WERI-Rb-1 (cell line): Measurements from ENCODE around the gene SCAI.

Experiments used
- DNase-seq: peaks from one replicate; pipeline ENCODE4 v3.0.0-alpha.2; 2020
- H3K27ac ChIP-seq: fragments of 250-450 bp; sonication (Bioruptor Pico); 2 replicates; pipeline ENCODE4 v1.5.1; 2020; ENCODE audit warnings: mild to moderate bottlenecking, moderate library complexity
- H3K27me3 ChIP-seq: fragments of 250-450 bp; sonication (Bioruptor Pico); 2 replicates; pipeline ENCODE4 v1.5.1; 2021; ENCODE audit warnings: mild to moderate bottlenecking, low read depth, moderate library complexity; ENCODE audit not compliant: insufficient read depth, severe bottlenecking
- H3K36me3 ChIP-seq: fragments of 250-450 bp; sonication (Bioruptor Pico); 2 replicates; pipeline ENCODE4 v1.5.1; 2020; ENCODE audit warnings: mild to moderate bottlenecking, moderate library complexity
- H3K4me3 ChIP-seq: 2 replicates; pipeline ENCODE4 v1.5.1; 2011; ENCODE audit warnings: low read depth, mild to moderate bottlenecking, control low read depth, low read length
- H3K9me3 ChIP-seq: fragments of 250-450 bp; sonication (Bioruptor Pico); 2 replicates; pipeline ENCODE4 v1.5.1; 2021; ENCODE audit warnings: mild to moderate bottlenecking, moderate library complexity; ENCODE audit not compliant: severe bottlenecking
- TF ChIP-seq, protein P1 (sequence below): IDR thresholded peaks from 2 replicates; pipeline ENCODE4 v1.5.1; 2011; ENCODE audit warnings: low read depth, mild to moderate bottlenecking, control low read depth, inconsistent platforms, low read length

SCAI gene

DNA sequence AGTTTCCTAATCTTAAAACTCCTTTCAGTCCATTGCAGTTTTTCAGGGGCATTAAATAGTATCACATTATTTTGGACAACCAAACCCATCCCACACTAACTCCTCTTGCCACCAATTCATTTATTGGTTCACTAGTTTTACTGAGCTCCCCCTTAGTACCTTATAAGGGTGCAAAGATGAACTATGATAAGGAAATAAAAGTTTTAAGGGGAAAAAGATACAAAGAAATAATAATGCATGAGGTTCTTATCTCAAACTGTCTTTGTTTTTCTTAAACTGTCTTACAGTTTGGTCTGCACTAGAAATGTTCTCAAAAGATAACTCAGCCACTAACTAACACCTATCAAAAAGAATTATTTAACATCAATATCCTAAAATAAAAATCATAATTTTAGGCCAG, 8.4 kb downstream of the SCAI start:
- no peak overlapping the region for H3K27ac ChIP-seq
- no peaks in the 10 kb centered on the region for H3K27me3 ChIP-seq
- TF ChIP-seq, protein P1, sequence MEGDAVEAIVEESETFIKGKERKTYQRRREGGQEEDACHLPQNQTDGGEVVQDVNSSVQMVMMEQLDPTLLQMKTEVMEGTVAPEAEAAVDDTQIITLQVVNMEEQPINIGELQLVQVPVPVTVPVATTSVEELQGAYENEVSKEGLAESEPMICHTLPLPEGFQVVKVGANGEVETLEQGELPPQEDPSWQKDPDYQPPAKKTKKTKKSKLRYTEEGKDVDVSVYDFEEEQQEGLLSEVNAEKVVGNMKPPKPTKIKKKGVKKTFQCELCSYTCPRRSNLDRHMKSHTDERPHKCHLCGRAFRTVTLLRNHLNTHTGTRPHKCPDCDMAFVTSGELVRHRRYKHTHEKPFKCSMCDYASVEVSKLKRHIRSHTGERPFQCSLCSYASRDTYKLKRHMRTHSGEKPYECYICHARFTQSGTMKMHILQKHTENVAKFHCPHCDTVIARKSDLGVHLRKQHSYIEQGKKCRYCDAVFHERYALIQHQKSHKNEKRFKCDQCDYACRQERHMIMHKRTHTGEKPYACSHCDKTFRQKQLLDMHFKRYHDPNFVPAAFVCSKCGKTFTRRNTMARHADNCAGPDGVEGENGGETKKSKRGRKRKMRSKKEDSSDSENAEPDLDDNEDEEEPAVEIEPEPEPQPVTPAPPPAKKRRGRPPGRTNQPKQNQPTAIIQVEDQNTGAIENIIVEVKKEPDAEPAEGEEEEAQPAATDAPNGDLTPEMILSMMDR, result no peak
- H3K9me3 ChIP-seq, result no peaks in the 10 kb centered on the region
- no peak overlapping the region for H3K4me3 ChIP-seq
- no peak for DNase-seq
- H3K36me3 ChIP-seq, result peaks cover 10% of the 10 kb centered on the region

DNA sequence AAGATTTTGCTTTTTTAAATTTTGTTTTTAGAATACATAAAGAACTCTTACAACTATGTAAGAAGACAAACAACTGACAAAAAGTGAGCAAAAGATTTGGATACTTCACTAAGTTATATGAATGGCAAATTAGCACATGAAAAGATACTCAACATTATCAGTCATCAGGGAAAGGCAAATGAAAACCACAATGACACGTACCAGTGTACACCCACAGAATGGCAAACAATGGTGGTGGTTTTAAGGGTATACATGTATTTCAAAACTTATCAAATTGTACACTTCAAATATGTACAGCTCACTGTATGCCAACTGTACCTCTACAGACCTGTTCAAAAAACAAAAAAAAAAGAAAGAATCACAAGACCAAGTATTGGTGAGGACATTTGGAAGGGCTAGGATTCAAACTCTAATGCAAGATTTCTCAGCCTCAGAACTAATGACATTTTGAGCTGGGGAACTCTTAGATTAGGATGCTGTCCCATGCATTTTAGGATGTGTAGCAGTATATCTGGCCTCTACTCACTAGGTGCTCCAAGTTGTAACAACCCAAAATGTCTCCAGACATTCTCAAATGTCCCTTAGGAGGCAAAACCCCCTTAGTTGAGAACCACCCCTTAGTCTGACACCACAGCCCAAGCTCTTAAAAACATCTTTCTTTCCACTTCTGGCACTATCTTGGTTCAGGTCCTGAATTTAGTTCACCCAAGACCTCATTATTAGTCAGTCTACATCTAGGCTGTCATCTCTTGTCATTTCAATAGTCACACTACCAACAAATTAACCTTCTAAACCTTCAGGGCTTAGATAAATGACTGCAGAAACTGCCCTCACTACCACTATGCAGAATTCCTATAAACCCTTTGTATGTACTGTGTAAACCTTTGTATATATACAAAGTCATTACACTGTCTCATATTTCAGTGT, 9.7 kb downstream of the SCAI start:
- no peaks in the 10 kb centered on the region for H3K27me3 ChIP-seq
- TF ChIP-seq, protein P1, result no peak
- DNase-seq, result no peak

DNA sequence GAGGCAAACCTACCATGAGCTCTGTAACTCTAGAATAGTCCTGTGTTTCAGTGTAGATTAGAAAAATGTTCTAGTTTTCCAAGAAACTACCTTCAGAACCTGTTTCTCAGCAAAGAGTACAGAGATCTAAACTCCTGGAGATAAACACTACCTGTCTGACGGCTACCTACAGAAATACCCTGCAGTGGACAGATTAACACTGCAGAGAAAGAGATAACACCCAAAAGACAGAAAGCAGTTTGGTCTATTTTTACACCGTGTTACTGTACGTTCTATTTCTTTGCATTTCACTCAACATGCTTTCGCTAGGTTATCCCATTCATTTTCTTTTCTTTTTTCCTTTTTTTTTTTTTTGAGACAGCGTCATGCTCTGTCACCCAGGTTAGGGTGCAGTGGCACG, 11.6 kb downstream of the SCAI start:
- no peak for DNase-seq
- Histone ChIP-seq H3K27ac (no peak overlapping the region), H3K27me3 (no peaks in the 10 kb centered on the region), H3K4me3 (no peak overlapping the region), H3K9me3 (no peaks in the 10 kb centered on the region), H3K36me3 (peaks cover 3% of the 10 kb centered on the region)
- TF ChIP-seq, protein P1, result no peak

More for the DNA sequence above, 9.7 kb downstream of the SCAI start:
- Histone ChIP-seq H3K9me3 (no peaks in the 10 kb centered on the region), H3K4me3 (no peak overlapping the region), H3K27ac (no peak overlapping the region), H3K36me3 (peaks cover 2% of the 10 kb centered on the region)

DNA sequence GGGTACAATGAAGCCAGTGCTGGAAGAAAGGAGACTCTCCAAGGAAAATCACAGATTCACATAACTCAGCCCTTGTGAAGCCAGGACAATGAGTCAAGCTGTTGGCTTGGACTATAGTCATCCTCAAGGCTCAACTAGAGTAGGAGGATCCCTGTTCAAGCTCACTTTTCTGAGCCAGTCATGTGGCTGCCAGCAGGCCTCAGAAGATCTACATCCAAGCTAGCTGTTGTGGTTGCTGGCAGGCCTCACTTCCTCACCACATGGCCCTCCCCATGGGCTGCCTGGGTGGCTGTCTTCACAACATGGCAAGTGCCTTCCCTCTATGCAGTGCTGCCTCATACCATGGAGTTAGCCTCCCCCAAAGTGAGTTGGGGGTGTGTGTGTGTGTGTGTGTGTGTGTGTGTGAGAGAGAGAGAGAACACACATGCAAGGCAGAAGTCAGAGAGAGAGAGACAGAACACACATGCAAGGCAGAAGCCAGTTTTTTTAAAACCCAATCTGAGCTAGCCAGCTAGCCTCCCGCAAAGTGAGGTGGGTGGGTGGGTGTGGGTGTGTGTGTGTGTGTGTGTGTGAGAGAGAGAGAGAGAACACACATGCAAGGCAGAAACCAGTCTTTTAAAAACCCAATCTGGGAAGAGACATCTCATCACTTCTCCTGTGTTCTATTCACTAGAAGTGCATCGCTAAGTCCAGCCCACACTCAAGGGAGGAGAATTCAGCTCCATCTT, 17.1 kb downstream of the SCAI start:
- Histone ChIP-seq H3K27ac (no peak overlapping the region), H3K27me3 (no peaks in the 10 kb centered on the region), H3K4me3 (no peak overlapping the region), H3K9me3 (no peaks in the 10 kb centered on the region), H3K36me3 (peaks cover 3% of the 10 kb centered on the region)
- DNase-seq, result no peak
- TF ChIP-seq, protein P1, result no peak

DNA sequence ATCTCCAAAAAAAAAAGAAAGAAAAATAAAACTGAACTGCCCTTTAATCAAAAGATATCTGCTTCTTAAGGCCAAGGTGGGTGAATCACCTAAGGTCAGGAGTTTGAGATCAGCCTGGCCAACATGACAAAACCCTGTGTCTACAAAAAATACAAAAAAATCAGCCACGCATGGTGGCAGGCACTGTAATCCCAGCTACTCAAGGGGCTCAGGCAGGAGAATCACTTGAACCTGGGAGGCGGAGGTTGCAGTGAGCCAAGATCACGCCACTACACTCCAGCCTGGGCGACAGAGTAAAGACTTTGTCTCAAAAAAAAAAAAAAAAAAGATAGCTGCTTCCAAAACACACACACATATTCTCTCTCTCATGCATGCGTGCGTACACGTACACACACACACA, 17.8 kb downstream of the SCAI start:
- Histone ChIP-seq H3K36me3 (peaks cover 3% of the 10 kb centered on the region), H3K4me3 (no peak overlapping the region), H3K9me3 (no peaks in the 10 kb centered on the region), H3K27ac (no peak overlapping the region), H3K27me3 (no peaks in the 10 kb centered on the region)
- no peak for DNase-seq
- TF ChIP-seq, protein P1, result no peak
